HEK293 (cell line): ENCODE results near the gene FAM171A2.

Source experiments
- CTCF ChIP-seq: fragments of 450-650 bp; formaldehyde crosslinking; IDR thresholded peaks from 2 replicates; pipeline ENCODE4 v1.5.1; 2016; ENCODE audit warnings: missing biosample characterization, missing genetic modification characterization
- ELK4 ChIP-seq: IDR thresholded peaks from 2 replicates; pipeline ENCODE4 v1.6.1; 2011; ENCODE audit warnings: mild to moderate bottlenecking, low read depth, low read length, borderline replicate concordance
- GLIS2 ChIP-seq: fragments of 450-650 bp; formaldehyde crosslinking; IDR thresholded peaks from 2 replicates; pipeline ENCODE4 v1.5.1; 2016; ENCODE audit warnings: missing biosample characterization, missing genetic modification characterization
- KLF1 ChIP-seq: fragments of 450-650 bp; formaldehyde crosslinking; IDR thresholded peaks from 2 replicates; pipeline ENCODE4 v1.5.1; 2016; ENCODE audit warnings: missing biosample characterization, missing genetic modification characterization
- KLF9 ChIP-seq: fragments of 450-650 bp; formaldehyde crosslinking; IDR thresholded peaks from 2 replicates; pipeline ENCODE4 v1.5.1; 2016; ENCODE audit warnings: missing biosample characterization, missing genetic modification characterization, low read depth
- ZBTB26 ChIP-seq: fragments of 450-650 bp; formaldehyde crosslinking; optimal IDR thresholded peaks from 2 replicates; pipeline ENCODE3; 2016; ENCODE audit warnings: missing biosample characterization, mild to moderate bottlenecking, missing genetic modification characterization
- ZFP41 ChIP-seq: fragments of 450-650 bp; formaldehyde crosslinking; IDR thresholded peaks from 2 replicates; pipeline ENCODE4 v1.5.1; 2016; ENCODE audit warnings: missing biosample characterization, missing genetic modification characterization, borderline replicate concordance
- ZNF112 ChIP-seq: fragments of 450-650 bp; formaldehyde crosslinking; IDR thresholded peaks from 2 replicates; pipeline ENCODE4 v1.5.0; 2017; ENCODE audit warnings: missing biosample characterization, missing genetic modification characterization
- ZNF169 ChIP-seq: fragments of 450-650 bp; formaldehyde crosslinking; IDR thresholded peaks from 2 replicates; pipeline ENCODE4 v1.5.1; 2016; ENCODE audit warnings: missing biosample characterization, missing genetic modification characterization
- ZNF174 ChIP-seq: fragments of 450-650 bp; formaldehyde crosslinking; IDR thresholded peaks from 2 replicates; pipeline ENCODE4 v1.5.0; 2017; ENCODE audit warnings: missing biosample characterization, mild to moderate bottlenecking, missing genetic modification characterization
- ZNF18 ChIP-seq: fragments of 450-650 bp; formaldehyde crosslinking; IDR thresholded peaks from 2 replicates; pipeline ENCODE4 v1.5.1; 2016; ENCODE audit warnings: missing biosample characterization, missing genetic modification characterization

- TF ChIP-seq KLF1 (tag by site-specific recombination) (no peak), ZNF174 (tag by site-specific recombination) (no peak), CTCF (tag by site-specific recombination) (peak; percentile 78), ELK4 (no peak), ZNF112 (tag by site-specific recombination) (no peak), ZFP41 (tag by site-specific recombination) (no peak), GLIS2 (tag by site-specific recombination) (no peak), KLF9 (tag by site-specific recombination) (no peak), ZNF169 (tag by site-specific recombination) (no peak), ZBTB26 (peak; percentile 33), ZNF18 (tag by site-specific recombination) (no peak)
Observed at GRCh38 chr17:44345454-44346026, 18.1 kb downstream of the FAM171A2 start.
